ENCODE measurements around the gene ATP6V1B1.

DNA sequence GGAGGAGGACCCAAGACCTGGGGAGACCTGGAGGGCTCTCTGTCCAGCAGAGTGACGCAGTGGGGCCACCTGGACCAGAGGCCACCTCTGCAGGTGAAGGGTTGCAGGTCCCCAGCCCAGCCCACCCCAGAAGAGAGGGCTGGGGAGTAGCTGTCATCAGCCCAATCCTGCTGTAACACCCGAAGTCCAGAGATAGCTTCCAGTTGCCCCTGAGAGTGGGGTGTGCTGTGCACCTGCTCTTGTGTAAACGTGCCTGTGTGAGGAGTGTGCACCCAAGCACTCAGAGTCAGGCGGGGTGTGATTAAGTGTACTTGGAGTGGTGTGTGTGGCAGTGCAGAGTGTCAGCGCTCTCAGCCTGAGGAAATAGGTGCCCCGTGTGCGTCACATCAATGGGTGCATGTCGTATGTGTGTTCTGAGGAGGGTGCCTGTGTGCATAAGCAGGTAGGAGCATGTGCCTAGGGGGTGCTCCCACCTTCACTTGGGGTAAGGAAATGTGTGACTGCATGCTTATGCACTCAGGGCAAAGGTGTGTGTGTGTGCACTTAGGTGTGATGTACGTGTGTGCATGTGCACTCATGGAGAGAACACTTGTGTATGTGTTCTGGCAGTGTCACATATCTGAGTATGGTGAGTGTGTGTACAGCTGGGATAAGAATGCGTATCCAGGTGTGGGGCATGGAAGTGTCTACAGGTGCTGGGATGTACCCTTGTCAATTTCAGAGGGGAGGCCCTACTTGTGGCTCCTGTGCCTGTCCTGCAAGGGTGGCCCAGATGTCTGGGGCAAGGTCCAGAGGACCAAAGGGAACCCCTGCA, 672 bp downstream of the ATP6V1B1 start:
- TF ChIP-seq, protein P1, sequence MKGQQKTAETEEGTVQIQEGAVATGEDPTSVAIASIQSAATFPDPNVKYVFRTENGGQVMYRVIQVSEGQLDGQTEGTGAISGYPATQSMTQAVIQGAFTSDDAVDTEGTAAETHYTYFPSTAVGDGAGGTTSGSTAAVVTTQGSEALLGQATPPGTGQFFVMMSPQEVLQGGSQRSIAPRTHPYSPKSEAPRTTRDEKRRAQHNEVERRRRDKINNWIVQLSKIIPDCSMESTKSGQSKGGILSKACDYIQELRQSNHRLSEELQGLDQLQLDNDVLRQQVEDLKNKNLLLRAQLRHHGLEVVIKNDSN (IDR thresholded peaks at IDR 0.05) = no peak
- TF ChIP-seq EP300 (IDR thresholded peaks at IDR 0.05; ENCODE audit: borderline replicate concordance) (no peak), CEBPB (IDR thresholded peaks at IDR 0.05) (no peak), RAD21 (IDR thresholded peaks at IDR 0.05; ENCODE audit: low read depth) (no peak), TEAD4 (IDR thresholded peaks at IDR 0.05) (no peak), ZBTB7A (IDR thresholded peaks at IDR 0.05; ENCODE audit: low read depth) (no peak), TAF1 (IDR thresholded peaks at IDR 0.05; ENCODE audit: low read depth) (no peak), EGR1 (IDR thresholded peaks at IDR 0.05) (no peak)
